ENCODE measurements around the gene GALNT10. TPM values are rescaled to one million over a fixed set of nuclear protein-coding genes. Genes with fewer than 3 reads are reported as not detected.

Gene GALNT10
- polyA plus RNA-seq, 2 of the 4 experiments (the other 2 are of a cell fraction), result 110 to 156 TPM

GRCh38 chr5:154430961-154431630, 240.6 kb downstream of the GALNT10 start:
- no peaks in the 10 kb centered on the region for H3K4me1 ChIP-seq
- H3K27ac ChIP-seq, result no peak overlapping the region
- 87% methylated on average over 4 of the region's 4 CpGs for WGBS (ENCODE audit: missing lambda C conversion rate)
- no peak overlapping the region for H3K4me2 ChIP-seq
- no peak for TF ChIP-seq EP300 (IDR thresholded peaks at IDR 0.05)
- no peak for TF ChIP-seq SREBF2 (IDR thresholded peaks at IDR 0.05)
- no peak for FAIRE-seq
- ATAC-seq, result no peak
- no peaks in the 10 kb centered on the region for H3K9me3 ChIP-seq
- no peak for DNase-seq (ENCODE audit: low read depth in 1 of 2, low spot score in 1 of 2)
- H3K4me3 ChIP-seq, result no peak overlapping the region
- ChIA-PET POLR2A (no interaction called here), CTCF (interaction anchor here (0.8 to 2.3 kb wide), 6 partner anchors 10 to 466 kb away, joined by 3 to 8 read pairs (median 3); no protein-coding TSS in a partner anchor)

- H3K4me1 ChIP-seq, result no peaks in the 10 kb centered on the region
- no peaks in the 10 kb centered on the region for H3K9me3 ChIP-seq
- H3K4me3 ChIP-seq, result no peak overlapping the region
- no peak overlapping the region for H3K27ac ChIP-seq
- FAIRE-seq, result no peak
- WGBS (ENCODE audit: missing lambda C conversion rate), result 97% methylated on average over 3 of the region's 3 CpGs
- TF ChIP-seq, protein P1, sequence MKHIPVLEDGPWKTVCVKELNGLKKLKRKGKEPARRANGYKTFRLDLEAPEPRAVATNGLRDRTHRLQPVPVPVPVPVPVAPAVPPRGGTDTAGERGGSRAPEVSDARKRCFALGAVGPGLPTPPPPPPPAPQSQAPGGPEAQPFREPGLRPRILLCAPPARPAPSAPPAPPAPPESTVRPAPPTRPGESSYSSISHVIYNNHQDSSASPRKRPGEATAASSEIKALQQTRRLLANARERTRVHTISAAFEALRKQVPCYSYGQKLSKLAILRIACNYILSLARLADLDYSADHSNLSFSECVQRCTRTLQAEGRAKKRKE (CRISPR knock-in tag; IDR thresholded peaks at IDR 0.05; ENCODE audit: low read depth), result no peak
- TF ChIP-seq FOXS1 (CRISPR knock-in tag; IDR thresholded peaks at IDR 0.05) (no peak), CTCF (IDR thresholded peaks at IDR 0.05) (no peak), NR3C1 (IDR thresholded peaks at IDR 0.05) (no peak), HES2 (IDR thresholded peaks at IDR 0.05) (no peak), SREBF2 (IDR thresholded peaks at IDR 0.05) (no peak), ZNF302 (CRISPR knock-in tag; IDR thresholded peaks at IDR 0.05) (no peak), MAZ (IDR thresholded peaks at IDR 0.05; ENCODE audit: borderline replicate concordance, low read depth, low read length) (no peak), ZFP36 (IDR thresholded peaks at IDR 0.05; ENCODE audit: borderline replicate concordance, partially characterized antibody) (no peak), CHD4 (IDR thresholded peaks at IDR 0.05; ENCODE audit: borderline replicate concordance) (no peak), PHF8 (IDR thresholded peaks at IDR 0.05; ENCODE audit: borderline replicate concordance, low read depth) (no peak)
- ATAC-seq, result no peak
- ChIA-PET CTCF (interaction anchor here (2.4 kb wide), 1 partner anchor 30 kb away, joined by 5 read pairs; no protein-coding TSS in a partner anchor), POLR2A (no interaction called here)
- no peak for DNase-seq (ENCODE audit: low read depth in 1 of 2, low spot score in 1 of 2)
- H3K4me2 ChIP-seq, result no peak overlapping the region
Observed at GRCh38 chr5:154435226-154435625, 244.7 kb downstream of the GALNT10 start.

GRCh38 chr5:154437281-154437965, 246.9 kb downstream of the GALNT10 start:
- Histone ChIP-seq H3K4me2 (no peak overlapping the region), H3K9me3 (no peaks in the 10 kb centered on the region), H3K4me1 (no peaks in the 10 kb centered on the region), H3K4me3 (no peak overlapping the region), H3K27ac (no peak overlapping the region)
- ChIA-PET POLR2A (no interaction called here), CTCF (interaction anchor here (1.2 to 1.6 kb wide), 3 partner anchors 12 to 30 kb away, joined by 3 to 4 read pairs (median 4); no protein-coding TSS in a partner anchor)
- FAIRE-seq, result no peak
- TF ChIP-seq EHMT2 (IDR thresholded peaks at IDR 0.05; ENCODE audit: low read depth) (no peak), ZFP36 (IDR thresholded peaks at IDR 0.05; ENCODE audit: borderline replicate concordance, partially characterized antibody) (no peak)
- no peak for ATAC-seq
- 91% methylated on average over 5 of the region's 5 CpGs for WGBS (ENCODE audit: missing lambda C conversion rate)
- DNase-seq (ENCODE audit: low read depth in 1 of 2, low spot score in 1 of 2), result no peak

GRCh38 chr5:154440540-154440939, 250.0 kb downstream of the GALNT10 start:
- ChIA-PET POLR2A (no interaction called here), CTCF (interaction anchor here (1.9 kb wide), 1 partner anchor 250 kb away, joined by 4 read pairs; the partner anchor contains the start of gene GALNT10)
- peaks cover 7% of the 10 kb centered on the region; the same call in 2 of the 3 replicates for H3K4me1 ChIP-seq
- 86% methylated on average over 5 of the region's 5 CpGs for WGBS (ENCODE audit: missing lambda C conversion rate)
- no peak overlapping the region for H3K4me2 ChIP-seq
- FAIRE-seq, result no peak
- no peak overlapping the region for H3K4me3 ChIP-seq
- no peak for ATAC-seq
- DNase-seq (ENCODE audit: low read depth in 1 of 2, low spot score in 1 of 2), result no peak
- no peak overlapping the region for H3K27ac ChIP-seq
- H3K9me3 ChIP-seq, result no peaks in the 10 kb centered on the region
- TF ChIP-seq TFCP2L1 (CRISPR knock-in tag; IDR thresholded peaks at IDR 0.05), result no peak
- no peak for TF ChIP-seq MAFK (IDR thresholded peaks at IDR 0.05; ENCODE audit: partially characterized antibody)
- TF ChIP-seq FOXS1 (CRISPR knock-in tag; IDR thresholded peaks at IDR 0.05), result no peak
- TF ChIP-seq CEBPB (IDR thresholded peaks at IDR 0.05), result peak in 1 of 2 experiments; percentile 13; a peak in 1 of 4 replicates
- TF ChIP-seq, protein P1 (CRISPR knock-in tag; IDR thresholded peaks at IDR 0.05; ENCODE audit: low read depth), result no peak
- TF ChIP-seq SREBF2 (IDR thresholded peaks at IDR 0.05), result no peak
